Left lung (tissue), 10 donors: ENCODE measurements around the gene ATN1. TPM values are rescaled to one million over a fixed set of nuclear protein-coding genes. Genes with fewer than 3 reads are reported as not detected.

Experiments used
- ATAC-seq: fragments of 200-7000 bp; cut with Tn5 transposase; one replicate; pipeline ENCODE4 v1.9.1; 2020; ENCODE audit warnings: moderate library complexity
- DNase-seq, 4 donors: peaks; one replicate each; pipeline ENCODE4 v3.0.0-alpha.2; 2013 to 2020
- H3K27ac ChIP-seq, 2 donors: fragments of 200-600 bp; sonication (generic) in 1 of 2; one replicate each; pipeline versions ENCODE4 v1.5.0 to v1.8.0; 2020 to 2021
- H3K27me3 ChIP-seq, 2 donors: fragments of 200-600 bp; sonication (generic) in 1 of 2; one replicate each; pipeline versions ENCODE4 v1.5.0 to v1.8.0; 2020 to 2021
- H3K36me3 ChIP-seq, 2 donors: fragments of 200-600 bp; sonication (generic) in 1 of 2; one replicate each; pipeline versions ENCODE4 v1.5.0 to v1.8.0; 2020 to 2021
- H3K4me1 ChIP-seq, 2 donors: fragments of 200-600 bp; one replicate each; pipeline ENCODE4 v1.8.0; 2021
- H3K4me3 ChIP-seq, 2 donors: fragments of 200-600 bp; sonication (generic) in 1 of 2; one replicate each; pipeline versions ENCODE4 v1.5.0 to v1.8.0; 2020 to 2021; ENCODE audit warnings: mild to moderate bottlenecking in 1 of 2
- H3K9me3 ChIP-seq, 2 donors: fragments of 200-600 bp; sonication (generic) in 1 of 2; one replicate each; pipeline versions ENCODE4 v1.5.0 to v1.8.0; 2020 to 2021
- intact Hi-C, 2 donors: fragments of 100-400 bp; cut with DNase I; formaldehyde crosslinking; loops; one replicate each; pipeline versions ENCODE4 v1.11.2 to v1.14.2; 2022
- polyA plus RNA-seq, 6 donors: library from polyadenylated mRNA; unstranded; fragments of 120-200 nt; gene quantifications; one replicate each; pipeline ENCODE4 v1.2.1, GENCODE V29; 2013; ENCODE audit not compliant: insufficient read length in 6 of 6
- total RNA-seq, 2 donors: library from RNA; stranded (reverse); fragmentation: NEBNext Ultra II Directional; extraction: Animal tissue kit (Norgen Biotek cat#: 25700); gene quantifications; one replicate each; pipeline ENCODE4 v1.2.1, GENCODE V29; 2021
- TF ChIP-seq, protein P1 (sequence below), 2 donors: fragments of 200-600 bp; sonication (generic) in 1 of 2; IDR thresholded peaks; one replicate each; pipeline versions ENCODE4 v1.5.0 to v1.8.0; 2021; ENCODE audit warnings: antibody characterized with exemption in 2 of 2
- donor health status: DM: no; HTN: yes; CAD: no.
- donor health status: DM: no; HTN: no; CAD: no.

Gene ATN1
- total and polyA plus RNA-seq, 8 donors: 94.9 to 134 (median 110) TPM

- peak overlapping the region; percentile 83 to 93 for H3K27ac ChIP-seq
- no peak for ATAC-seq
- H3K4me3 ChIP-seq: peak overlapping the region in 1 of 2 donors; percentile 47
- H3K36me3 ChIP-seq: peaks cover 0 to 57% of the 10 kb centered on the region in 2 donors
- H3K27me3 ChIP-seq: no peaks in the 10 kb centered on the region
- intact Hi-C loops: no loop called here
- H3K4me1 ChIP-seq: peaks cover 31 to 94% of the 10 kb centered on the region in 2 donors
- DNase-seq: no peak
- TF ChIP-seq, protein P1, sequence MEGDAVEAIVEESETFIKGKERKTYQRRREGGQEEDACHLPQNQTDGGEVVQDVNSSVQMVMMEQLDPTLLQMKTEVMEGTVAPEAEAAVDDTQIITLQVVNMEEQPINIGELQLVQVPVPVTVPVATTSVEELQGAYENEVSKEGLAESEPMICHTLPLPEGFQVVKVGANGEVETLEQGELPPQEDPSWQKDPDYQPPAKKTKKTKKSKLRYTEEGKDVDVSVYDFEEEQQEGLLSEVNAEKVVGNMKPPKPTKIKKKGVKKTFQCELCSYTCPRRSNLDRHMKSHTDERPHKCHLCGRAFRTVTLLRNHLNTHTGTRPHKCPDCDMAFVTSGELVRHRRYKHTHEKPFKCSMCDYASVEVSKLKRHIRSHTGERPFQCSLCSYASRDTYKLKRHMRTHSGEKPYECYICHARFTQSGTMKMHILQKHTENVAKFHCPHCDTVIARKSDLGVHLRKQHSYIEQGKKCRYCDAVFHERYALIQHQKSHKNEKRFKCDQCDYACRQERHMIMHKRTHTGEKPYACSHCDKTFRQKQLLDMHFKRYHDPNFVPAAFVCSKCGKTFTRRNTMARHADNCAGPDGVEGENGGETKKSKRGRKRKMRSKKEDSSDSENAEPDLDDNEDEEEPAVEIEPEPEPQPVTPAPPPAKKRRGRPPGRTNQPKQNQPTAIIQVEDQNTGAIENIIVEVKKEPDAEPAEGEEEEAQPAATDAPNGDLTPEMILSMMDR (IDR thresholded peaks at IDR 0.05): no peak
- H3K9me3 ChIP-seq: no peaks in the 10 kb centered on the region
These were observed 33.0 kb downstream of the ATN1 start for GRCh38 chr12:6960593-6961277.

GRCh38 chr12:6961278-6961694 is 33.5 kb downstream of the ATN1 start:
- peaks cover 31 to 93% of the 10 kb centered on the region in 2 donors for H3K4me1 ChIP-seq
- H3K4me3 ChIP-seq: peak overlapping the region in 1 of 2 donors; percentile 47
- ATAC-seq: peak; percentile 10
- no peaks in the 10 kb centered on the region for H3K27me3 ChIP-seq
- intact Hi-C loops: no loop called here
- peaks cover 0 to 57% of the 10 kb centered on the region in 2 donors for H3K36me3 ChIP-seq
- peak overlapping the region; percentile 83 to 93 for H3K27ac ChIP-seq
- peak in 2 of 4 donors; percentile 88 to 92 for DNase-seq
- TF ChIP-seq, protein P1 (IDR thresholded peaks at IDR 0.05): no peak
- no peaks in the 10 kb centered on the region for H3K9me3 ChIP-seq

- intact Hi-C loops: no loop called here
- ATAC-seq: peak; percentile 62
- H3K4me1 ChIP-seq: peaks cover 31 to 92% of the 10 kb centered on the region in 2 donors
- no peaks in the 10 kb centered on the region for H3K27me3 ChIP-seq
- H3K9me3 ChIP-seq: no peaks in the 10 kb centered on the region
- peaks cover 0 to 57% of the 10 kb centered on the region in 2 donors for H3K36me3 ChIP-seq
- peak in 3 of 4 donors; percentile 50 to 87 (median 76) for DNase-seq
- peak overlapping the region; percentile 83 to 93 for H3K27ac ChIP-seq
- peak overlapping the region; percentile 5 to 47 for H3K4me3 ChIP-seq
- TF ChIP-seq, protein P1 (IDR thresholded peaks at IDR 0.05): peak in 1 of 2 donors; percentile 8
These were observed 34.0 kb downstream of the ATN1 start for GRCh38 chr12:6961695-6962284.

DNA sequence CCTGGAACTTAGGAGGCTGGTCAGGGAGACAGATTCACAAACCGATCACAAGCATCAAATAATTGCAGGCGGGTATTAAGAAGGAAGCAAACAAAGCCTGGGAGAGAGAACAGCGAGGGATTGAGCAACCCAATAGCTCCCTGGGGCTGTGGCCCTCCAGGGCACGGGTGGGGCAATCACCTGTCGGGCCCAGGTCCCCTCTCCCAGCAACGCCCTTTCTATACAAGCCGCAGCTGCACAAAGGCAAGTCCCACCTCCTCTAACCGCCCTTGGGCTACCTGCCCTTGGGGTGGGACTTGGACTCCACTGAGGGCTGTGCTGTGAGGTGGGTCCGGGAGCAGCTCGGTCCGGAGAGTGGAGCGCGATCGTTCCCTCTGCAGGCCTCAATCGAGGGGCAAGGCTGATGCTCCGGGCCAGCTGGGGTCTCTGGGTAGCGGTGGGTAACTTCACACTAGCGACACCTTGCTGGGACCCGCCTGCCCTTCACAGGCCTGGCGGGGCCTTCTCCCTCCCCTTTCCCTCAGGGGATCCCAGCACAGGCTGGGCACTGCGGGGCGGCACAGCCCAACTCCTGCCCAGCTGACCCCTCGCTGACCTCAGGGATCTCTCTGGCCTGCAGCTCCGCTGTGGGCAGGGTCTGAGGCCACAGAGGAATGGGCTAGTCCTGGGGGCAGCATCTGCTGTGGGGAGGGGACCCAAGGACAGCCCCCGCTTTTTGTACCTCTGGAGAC is 34.7 kb downstream of the ATN1 start:
- peak overlapping the region; percentile 33 to 47 for H3K4me3 ChIP-seq
- intact Hi-C loops: no loop called here
- ATAC-seq (peak; percentile 74), DNase-seq (peak in 2 of 4 donors; percentile 81 to 85)
- TF ChIP-seq, protein P1 (IDR thresholded peaks at IDR 0.05): no peak
- peaks cover 31 to 88% of the 10 kb centered on the region in 2 donors for H3K4me1 ChIP-seq
- peak overlapping the region; percentile 83 to 93 for H3K27ac ChIP-seq
- no peaks in the 10 kb centered on the region for H3K9me3 ChIP-seq
- peaks cover 3 to 57% of the 10 kb centered on the region in 2 donors for H3K36me3 ChIP-seq
- no peaks in the 10 kb centered on the region for H3K27me3 ChIP-seq
